Lower leg skin (tissue), 3 donors: ENCODE data around the gene TP63.

Experiments used
- CTCF ChIP-seq, 3 donors: fragments of 450-650 bp; IDR thresholded peaks; one replicate each; pipeline ENCODE4 v1.5.1; 2016; ENCODE audit warnings: antibody characterized with exemption in 3 of 3, mild to moderate bottlenecking in 3 of 3, moderate library complexity in 2 of 3
- POLR2A ChIP-seq, 2 donors: fragments of 450-650 bp; IDR thresholded peaks; one replicate each; pipeline ENCODE4 v1.6.1; 2016 to 2017; ENCODE audit warnings: antibody characterized with exemption in 2 of 2, mild to moderate bottlenecking in 1 of 2, moderate library complexity in 1 of 2

- TF ChIP-seq POLR2A (IDR thresholded peaks at IDR 0.05) (no peak), CTCF (IDR thresholded peaks at IDR 0.05) (no peak)
Measured at GRCh38 chr3:189625572-189625971, 5.6 kb upstream of the TP63 start.
